HUES6 (cell line): ENCODE results near the gene IFNE.

Source experiments
- H3K27ac ChIP-seq: 2 replicates; pipeline ENCODE4 v1.7.0; 2013; ENCODE audit warnings: low read depth, mild to moderate bottlenecking, low read length, inconsistent platforms
- H3K27me3 ChIP-seq: 2 replicates; pipeline ENCODE4 v1.6.1; 2013; ENCODE audit warnings: low read length; ENCODE audit not compliant: control insufficient read depth, insufficient read depth
- H3K36me3 ChIP-seq: 2 replicates; pipeline ENCODE4 v1.6.1; 2013; ENCODE audit warnings: low read length; ENCODE audit not compliant: control insufficient read depth, insufficient read depth
- H3K4me1 ChIP-seq: 2 replicates; pipeline ENCODE4 v1.6.1; 2013; ENCODE audit warnings: low read length; ENCODE audit not compliant: control insufficient read depth, insufficient read depth
- H3K4me3 ChIP-seq: 2 replicates; pipeline ENCODE4 v1.5.1; 2013; ENCODE audit warnings: low read depth, low read length
- H3K9ac ChIP-seq: one replicate; pipeline ENCODE4 v1.6.1; 2013; ENCODE audit warnings: mild to moderate bottlenecking, low read length
- H3K9me3 ChIP-seq: 2 replicates; pipeline ENCODE4 v1.6.1; 2013; ENCODE audit warnings: low read depth, low read length; ENCODE audit not compliant: control insufficient read depth, insufficient read depth

Gene IFNE

GRCh38 chr9:21516796-21517195 lies 34.7 kb upstream of the IFNE start:
- Histone ChIP-seq H3K9me3 (0 out of 2 replicates have a peak, but pooled peaks cover 3% of the 10 kb centered on the region), H3K4me1 (no peaks in the 10 kb centered on the region), H3K27ac (no peak overlapping the region), H3K9ac (no peak overlapping the region), H3K36me3 (no peaks in the 10 kb centered on the region; the same call in 1 of the 2 replicates), H3K4me3 (no peak overlapping the region), H3K27me3 (no peaks in the 10 kb centered on the region)

DNA sequence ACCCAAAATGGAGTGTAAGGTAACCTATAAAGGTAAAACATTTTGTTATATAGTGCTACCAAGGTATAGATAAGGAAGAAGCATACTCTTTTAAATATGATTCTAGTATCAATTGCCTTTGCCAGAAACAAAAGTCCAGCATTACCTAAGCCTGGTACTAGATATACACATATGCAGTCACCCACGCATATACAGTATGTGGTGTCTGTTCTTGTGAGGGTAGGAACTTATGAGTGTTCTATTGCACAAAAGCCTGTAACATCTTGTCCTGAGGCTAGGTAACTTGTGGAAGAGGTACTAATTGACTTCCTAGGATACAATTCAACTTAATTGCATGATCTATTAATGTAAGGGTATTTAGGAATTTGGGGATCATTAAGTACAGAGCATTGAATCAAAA lies 31.3 kb upstream of the IFNE start:
- Histone ChIP-seq H3K4me3 (no peak overlapping the region), H3K9ac (no peak overlapping the region), H3K4me1 (no peaks in the 10 kb centered on the region), H3K27ac (no peak overlapping the region), H3K36me3 (no peaks in the 10 kb centered on the region; the same call in 1 of the 2 replicates), H3K9me3 (no peaks in the 10 kb centered on the region), H3K27me3 (no peaks in the 10 kb centered on the region)

DNA sequence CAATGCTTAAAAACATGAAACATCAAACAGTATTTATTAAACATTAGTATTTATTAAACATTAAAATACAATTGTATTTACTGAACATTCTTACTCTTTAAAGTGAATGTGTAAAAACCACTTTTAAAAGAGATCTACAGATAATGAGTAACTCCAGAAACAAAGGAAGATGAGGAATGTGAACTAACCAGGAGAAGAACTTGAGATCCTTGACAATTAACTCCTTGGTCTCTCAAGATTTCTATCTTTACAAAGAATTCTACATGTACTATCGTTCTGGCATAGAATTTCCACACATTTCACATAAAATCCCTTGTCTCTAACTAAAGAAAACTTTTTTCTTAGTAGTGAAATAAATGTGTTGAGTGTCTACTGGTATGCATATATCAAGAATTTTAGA lies 28.7 kb upstream of the IFNE start:
- no peak overlapping the region for H3K27ac ChIP-seq
- no peak overlapping the region for H3K9ac ChIP-seq
- no peak overlapping the region for H3K4me3 ChIP-seq
- peaks cover 5% of the 10 kb centered on the region for H3K4me1 ChIP-seq
- H3K9me3 ChIP-seq, result no peaks in the 10 kb centered on the region
- H3K27me3 ChIP-seq, result no peaks in the 10 kb centered on the region
- H3K36me3 ChIP-seq, result no peaks in the 10 kb centered on the region; the same call in 1 of the 2 replicates

DNA sequence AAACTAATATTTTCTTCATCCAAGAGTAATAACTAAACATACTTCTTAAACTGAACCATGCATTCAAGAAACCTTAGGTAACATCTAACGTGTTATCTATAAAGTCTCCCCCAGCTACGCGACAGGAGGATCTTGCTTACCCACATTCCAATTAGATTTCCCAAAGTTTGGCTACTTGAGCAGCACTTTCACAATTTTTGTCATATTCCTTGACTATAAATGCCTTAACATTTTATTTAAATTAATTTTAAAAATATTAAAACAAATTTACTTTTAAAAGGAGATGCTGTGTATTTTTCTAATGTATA lies 25.3 kb upstream of the IFNE start:
- Histone ChIP-seq H3K36me3 (no peaks in the 10 kb centered on the region; the same call in 1 of the 2 replicates), H3K27ac (no peak overlapping the region), H3K4me1 (peaks cover 18% of the 10 kb centered on the region), H3K9me3 (no peaks in the 10 kb centered on the region), H3K9ac (no peak overlapping the region), H3K4me3 (no peak overlapping the region), H3K27me3 (no peaks in the 10 kb centered on the region)

DNA sequence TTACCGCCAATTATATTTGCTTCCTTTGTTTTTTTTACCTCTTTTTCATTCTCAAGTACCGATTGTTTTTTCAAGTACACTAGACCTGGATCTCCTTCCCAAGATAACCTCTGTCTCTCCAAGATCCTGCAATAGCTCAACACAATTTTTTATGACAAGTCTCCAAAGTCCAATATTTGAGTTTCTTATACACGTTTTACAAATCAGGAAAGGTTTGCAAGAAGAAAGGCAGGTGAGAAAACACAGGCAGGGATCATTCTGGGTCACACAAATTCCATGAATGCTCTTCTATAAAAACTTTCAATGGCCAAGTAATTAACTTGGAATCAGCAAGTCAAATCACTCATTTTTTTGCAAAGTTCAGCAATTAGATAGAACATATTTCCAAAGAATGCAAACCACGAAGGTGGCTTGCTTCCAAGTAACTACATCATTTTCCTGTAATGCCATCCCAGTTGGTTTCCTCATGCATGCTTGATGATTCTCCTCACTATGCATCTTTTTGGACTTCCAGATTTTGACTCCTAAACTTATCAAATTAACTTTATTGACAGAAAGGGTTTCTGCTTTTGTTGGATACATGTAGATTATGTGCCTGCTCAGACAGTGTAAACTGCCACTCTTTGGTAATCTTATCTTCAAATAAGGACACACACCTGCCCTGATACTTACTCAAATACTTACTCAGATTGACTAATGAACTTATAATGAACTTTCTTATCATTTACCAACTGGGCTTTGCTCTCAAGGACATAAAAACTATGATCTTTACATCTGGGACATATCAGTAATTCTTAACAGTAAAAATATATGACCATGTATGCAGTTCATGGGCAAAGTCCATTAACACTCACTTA lies 24.7 kb upstream of the IFNE start:
- Histone ChIP-seq H3K4me3 (no peak overlapping the region), H3K36me3 (no peaks in the 10 kb centered on the region; the same call in 1 of the 2 replicates), H3K27me3 (no peaks in the 10 kb centered on the region), H3K9me3 (no peaks in the 10 kb centered on the region), H3K27ac (no peak overlapping the region), H3K4me1 (peaks cover 18% of the 10 kb centered on the region), H3K9ac (no peak overlapping the region)

DNA sequence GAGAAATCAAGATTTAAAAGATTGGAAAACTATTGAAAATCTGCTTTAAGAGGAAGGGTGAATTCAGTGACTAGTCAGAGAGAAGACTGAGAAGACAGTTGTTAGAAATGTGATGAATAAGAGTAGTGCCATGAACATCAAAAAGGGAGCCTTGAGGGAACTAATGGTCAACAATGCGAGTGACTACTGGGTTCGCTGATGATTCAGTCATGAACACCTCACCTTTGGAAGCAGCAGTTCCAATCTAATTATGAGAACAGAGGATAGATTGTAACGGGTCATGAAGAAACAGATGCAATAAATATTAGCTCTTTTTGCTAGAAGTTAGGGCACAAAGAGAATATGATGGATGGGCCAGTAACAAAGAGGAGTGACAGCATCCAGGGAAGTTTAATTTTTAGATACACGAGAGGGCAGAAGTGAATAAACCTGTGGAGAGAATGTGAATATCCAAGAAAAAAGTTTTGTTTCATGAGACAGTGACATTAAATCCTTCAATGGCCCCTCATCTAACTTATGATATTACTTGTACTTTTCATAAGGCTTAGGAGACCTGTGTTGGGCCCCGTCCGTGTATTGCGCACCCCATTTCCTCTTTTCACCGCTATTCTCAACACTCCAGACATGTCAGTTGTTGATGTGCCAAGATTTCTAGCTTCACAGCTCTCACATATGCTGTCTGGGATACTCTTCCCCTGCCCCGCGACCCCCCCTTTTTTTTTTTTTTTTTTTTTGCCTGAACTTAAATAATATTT lies 23.5 kb upstream of the IFNE start:
- Histone ChIP-seq H3K4me1 (peaks cover 18% of the 10 kb centered on the region), H3K27ac (no peak overlapping the region), H3K9me3 (no peaks in the 10 kb centered on the region), H3K9ac (no peak overlapping the region), H3K27me3 (no peaks in the 10 kb centered on the region), H3K36me3 (no peaks in the 10 kb centered on the region), H3K4me3 (no peak overlapping the region)

GRCh38 chr9:21504894-21505293 lies 22.8 kb upstream of the IFNE start:
- Histone ChIP-seq H3K27me3 (no peaks in the 10 kb centered on the region), H3K9me3 (no peaks in the 10 kb centered on the region), H3K9ac (no peak overlapping the region), H3K4me1 (peaks cover 18% of the 10 kb centered on the region), H3K27ac (no peak overlapping the region), H3K4me3 (no peak overlapping the region), H3K36me3 (no peaks in the 10 kb centered on the region)

DNA sequence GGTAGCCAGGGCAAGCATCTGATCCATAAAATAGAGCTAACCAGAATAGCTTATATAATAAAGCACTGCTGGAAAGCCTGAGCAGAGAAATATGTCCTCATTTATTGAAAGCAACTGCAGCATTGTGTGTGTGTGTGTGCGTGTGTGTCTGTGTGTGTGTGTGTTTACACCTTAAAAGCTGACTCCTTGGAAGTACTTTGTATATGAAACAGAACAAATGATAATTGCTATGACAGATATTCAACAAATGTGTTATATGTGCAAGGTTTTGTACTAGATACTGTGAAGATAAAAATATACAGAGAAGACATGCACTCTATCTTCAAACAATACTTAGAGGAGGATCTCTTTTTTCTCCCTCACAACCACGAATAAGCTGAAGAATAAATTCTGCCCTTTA lies 22.0 kb upstream of the IFNE start:
- Histone ChIP-seq H3K9me3 (no peaks in the 10 kb centered on the region), H3K4me3 (no peak overlapping the region), H3K9ac (no peak overlapping the region), H3K36me3 (no peaks in the 10 kb centered on the region), H3K27me3 (no peaks in the 10 kb centered on the region), H3K27ac (no peak overlapping the region), H3K4me1 (peaks cover 18% of the 10 kb centered on the region)

- peaks cover 18% of the 10 kb centered on the region for H3K4me1 ChIP-seq
- H3K27ac ChIP-seq, result no peak overlapping the region
- no peaks in the 10 kb centered on the region for H3K9me3 ChIP-seq
- no peaks in the 10 kb centered on the region for H3K27me3 ChIP-seq
- H3K9ac ChIP-seq, result no peak overlapping the region
- no peaks in the 10 kb centered on the region for H3K36me3 ChIP-seq
- H3K4me3 ChIP-seq, result no peak overlapping the region
These were observed 20.5 kb upstream of the IFNE start for GRCh38 chr9:21502586-21502985.

DNA sequence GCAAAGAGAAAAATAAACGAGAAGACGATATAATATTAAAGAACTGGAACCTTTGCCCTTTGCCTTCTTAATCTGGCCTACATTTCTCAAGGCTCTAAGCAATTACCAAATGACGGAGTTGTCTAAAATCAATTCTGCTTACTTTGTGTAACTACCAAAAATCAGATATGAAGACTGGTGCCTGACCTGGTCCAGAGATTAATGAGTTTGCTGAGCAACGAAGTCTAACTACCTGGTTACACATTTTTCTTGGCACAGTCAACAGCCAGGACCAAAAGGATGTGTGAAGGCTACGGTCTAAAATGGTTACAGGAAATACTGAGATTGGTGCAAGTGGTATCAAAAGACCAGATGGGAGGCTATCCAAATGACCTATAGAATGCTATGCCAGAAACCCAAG lies 17.8 kb upstream of the IFNE start:
- no peaks in the 10 kb centered on the region for H3K9me3 ChIP-seq
- H3K9ac ChIP-seq, result no peak overlapping the region
- no peaks in the 10 kb centered on the region for H3K27me3 ChIP-seq
- no peak overlapping the region for H3K4me3 ChIP-seq
- H3K4me1 ChIP-seq, result peaks cover 4% of the 10 kb centered on the region; the same call in 1 of the 2 replicates
- no peaks in the 10 kb centered on the region for H3K36me3 ChIP-seq
- no peak overlapping the region for H3K27ac ChIP-seq

DNA sequence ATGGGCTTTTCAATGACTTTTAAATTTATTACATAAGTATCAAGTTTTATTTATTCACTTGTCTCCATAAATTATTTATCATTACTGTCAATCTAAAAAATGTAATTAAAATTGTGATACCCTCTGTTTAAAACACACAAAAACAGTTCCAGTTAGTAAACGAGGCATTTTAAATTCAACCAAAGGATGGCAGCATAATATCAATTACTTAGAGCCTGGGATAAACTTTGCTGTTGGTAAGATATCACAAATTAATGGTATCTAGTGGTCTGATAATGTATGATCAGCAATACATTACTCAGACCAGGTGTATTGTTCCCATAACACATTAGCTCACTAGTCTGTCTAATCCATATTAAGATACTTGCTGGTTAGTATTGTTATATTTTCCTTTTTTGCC lies 9.6 kb upstream of the IFNE start:
- Histone ChIP-seq H3K9ac (no peak overlapping the region), H3K4me3 (no peak overlapping the region), H3K9me3 (no peaks in the 10 kb centered on the region), H3K27ac (no peak overlapping the region), H3K27me3 (no peaks in the 10 kb centered on the region), H3K4me1 (no peaks in the 10 kb centered on the region), H3K36me3 (no peaks in the 10 kb centered on the region)
